Endodermal cell (in vitro differentiated cells): ENCODE data around the gene CNOT6. TPM values are rescaled to one million over a fixed set of nuclear protein-coding genes. Genes with fewer than 3 reads are reported as not detected.

Experiments used
- DNase-seq: peaks from one replicate; pipeline ENCODE4 v3.0.0-alpha.2; 2017
- H3K27ac ChIP-seq: 2 replicates; pipeline ENCODE4 v1.5.1; 2013; ENCODE audit warnings: mild to moderate bottlenecking, low read depth, low read length, moderate library complexity
- H3K27me3 ChIP-seq: 2 replicates; pipeline ENCODE4 v1.6.1; 2013; ENCODE audit warnings: mild to moderate bottlenecking, low read length, moderate library complexity; ENCODE audit not compliant: insufficient read depth, control insufficient read depth, poor library complexity, severe bottlenecking
- H3K36me3 ChIP-seq: 2 replicates; pipeline ENCODE4 v1.7.0; 2013; ENCODE audit warnings: mild to moderate bottlenecking, low read length, moderate library complexity; ENCODE audit not compliant: control insufficient read depth, insufficient read depth
- H3K4me1 ChIP-seq: one replicate; pipeline ENCODE4 v1.7.0; 2013; ENCODE audit warnings: low read length; ENCODE audit not compliant: control insufficient read depth, insufficient read depth
- H3K4me3 ChIP-seq: 2 replicates; pipeline ENCODE4 v1.5.1; 2013; ENCODE audit warnings: mild to moderate bottlenecking, low read length, moderate library complexity
- H3K9ac ChIP-seq: 2 replicates; pipeline ENCODE4 v1.6.1; 2013; ENCODE audit warnings: mild to moderate bottlenecking, low read length, moderate library complexity; ENCODE audit not compliant: poor library complexity, severe bottlenecking; ENCODE audit errors: extremely low read depth
- H3K9me3 ChIP-seq: 2 replicates; pipeline ENCODE4 v1.6.1; 2013; ENCODE audit warnings: mild to moderate bottlenecking, low read length, moderate library complexity; ENCODE audit not compliant: control insufficient read depth
- H3K27ac Mint-ChIP-seq: 2 replicates; pipeline ENCODE4 v1.8.0; 2020; ENCODE audit warnings: mixed read lengths
- H3K27me3 Mint-ChIP-seq: 2 replicates; pipeline ENCODE4 v1.8.0; 2021; ENCODE audit warnings: mild to moderate bottlenecking, mixed read lengths; ENCODE audit not compliant: insufficient read depth
- H3K36me3 Mint-ChIP-seq: 2 replicates; pipeline ENCODE4 v1.8.0; 2020; ENCODE audit warnings: low read depth, mixed read lengths
- H3K4me1 Mint-ChIP-seq: 2 replicates; pipeline ENCODE4 v1.8.0; 2020; ENCODE audit warnings: mixed read lengths
- H3K4me3 Mint-ChIP-seq: 2 replicates; pipeline ENCODE4 v1.8.0; 2020; ENCODE audit warnings: mild to moderate bottlenecking, moderate library complexity, mixed read lengths
- H3K9me3 Mint-ChIP-seq: 2 replicates; pipeline ENCODE4 v1.8.0; 2020; ENCODE audit warnings: mild to moderate bottlenecking, mixed read lengths
- WGBS, 2 experiments: methylation state at CpG; one replicate each; pipeline versions ENCODE4 v1.1.5 to v1.1.7; 2013; ENCODE audit warnings: missing lambda C conversion rate in 2 of 2, mixed read lengths in 1 of 2; ENCODE audit not compliant: insufficient coverage in 1 of 2, insufficient read length in 1 of 2; 5-methylcytosine and 5-hydroxymethylcytosine counted together
- total RNA-seq, 2 donors: library from RNA; stranded (reverse); fragmentation: NEBNext Ultra II Directional in 1 of 2; extraction: Animal tissue kit (Norgen Biotek cat#: 25700) in 1 of 2; gene quantifications; 2 replicates in 1 of 2; 3 replicates in 1 of 2; pipeline ENCODE4 v1.2.1, GENCODE V29; 2021
- TF ChIP-seq, protein P1 (sequence below): fragments of 200-600 bp; sonication (generic); conservative IDR thresholded peaks from 2 replicates; pipeline ENCODE4 v1.5.0; 2021; ENCODE audit warnings: antibody characterized with exemption, mild to moderate bottlenecking

The CNOT6 gene
- total RNA-seq, 2 donors from 2014 or later, result 40.4 to 42.9 TPM

DNA sequence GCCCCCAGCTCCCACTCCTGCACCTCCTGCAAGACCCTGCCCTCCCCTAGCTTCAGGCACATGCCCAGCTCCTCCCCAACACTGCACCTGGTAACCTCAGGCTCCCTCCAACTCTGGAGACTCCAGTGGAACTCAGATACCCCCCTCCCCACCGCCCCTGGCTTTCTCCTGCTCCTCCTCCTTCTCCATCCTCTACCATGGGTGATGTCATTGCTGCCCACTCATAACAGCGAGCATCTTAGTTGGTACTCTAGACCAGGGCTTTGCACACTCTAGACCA is 24.7 kb upstream of the CNOT6 start:
- H3K27me3 Mint-ChIP-seq, result peaks cover 1% of the 10 kb centered on the region
- no peak overlapping the region for H3K27ac Mint-ChIP-seq
- Histone ChIP-seq H3K9ac (no peak overlapping the region), H3K4me1 (no peaks in the 10 kb centered on the region), H3K36me3 (no peaks in the 10 kb centered on the region), H3K9me3 (no peaks in the 10 kb centered on the region), H3K27ac (no peak overlapping the region), H3K4me3 (no peak overlapping the region), H3K27me3 (no peaks in the 10 kb centered on the region)
- H3K4me3 Mint-ChIP-seq, result no peak overlapping the region
- no peak for DNase-seq
- TF ChIP-seq, protein P1, sequence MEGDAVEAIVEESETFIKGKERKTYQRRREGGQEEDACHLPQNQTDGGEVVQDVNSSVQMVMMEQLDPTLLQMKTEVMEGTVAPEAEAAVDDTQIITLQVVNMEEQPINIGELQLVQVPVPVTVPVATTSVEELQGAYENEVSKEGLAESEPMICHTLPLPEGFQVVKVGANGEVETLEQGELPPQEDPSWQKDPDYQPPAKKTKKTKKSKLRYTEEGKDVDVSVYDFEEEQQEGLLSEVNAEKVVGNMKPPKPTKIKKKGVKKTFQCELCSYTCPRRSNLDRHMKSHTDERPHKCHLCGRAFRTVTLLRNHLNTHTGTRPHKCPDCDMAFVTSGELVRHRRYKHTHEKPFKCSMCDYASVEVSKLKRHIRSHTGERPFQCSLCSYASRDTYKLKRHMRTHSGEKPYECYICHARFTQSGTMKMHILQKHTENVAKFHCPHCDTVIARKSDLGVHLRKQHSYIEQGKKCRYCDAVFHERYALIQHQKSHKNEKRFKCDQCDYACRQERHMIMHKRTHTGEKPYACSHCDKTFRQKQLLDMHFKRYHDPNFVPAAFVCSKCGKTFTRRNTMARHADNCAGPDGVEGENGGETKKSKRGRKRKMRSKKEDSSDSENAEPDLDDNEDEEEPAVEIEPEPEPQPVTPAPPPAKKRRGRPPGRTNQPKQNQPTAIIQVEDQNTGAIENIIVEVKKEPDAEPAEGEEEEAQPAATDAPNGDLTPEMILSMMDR, result no peak
- no peaks in the 10 kb centered on the region for H3K36me3 Mint-ChIP-seq
- WGBS, 2 experiments, result 85 to 92% methylated on average over 2 of the region's 2 CpGs
- H3K4me1 Mint-ChIP-seq, result no peaks in the 10 kb centered on the region
- H3K9me3 Mint-ChIP-seq, result peaks cover 2% of the 10 kb centered on the region

DNA sequence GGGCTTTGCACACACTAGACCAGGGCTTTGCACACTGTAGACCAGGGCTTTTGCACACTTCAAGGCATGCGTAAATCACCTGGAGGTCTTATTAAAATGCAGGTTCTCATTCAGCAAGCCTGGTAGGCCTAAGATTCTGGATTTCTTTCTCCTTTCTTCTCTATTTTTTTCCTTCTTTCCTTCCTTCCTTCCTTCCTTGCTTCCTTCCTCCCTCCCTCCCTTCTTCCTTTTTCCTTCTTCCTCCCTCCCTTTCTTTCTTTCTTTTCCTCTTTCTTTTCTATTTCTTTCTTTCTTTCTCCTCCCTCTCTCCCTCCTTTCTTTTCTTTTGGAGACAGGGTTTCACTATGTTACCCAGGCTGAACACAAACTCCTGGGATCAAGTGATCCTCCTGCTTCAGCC is 24.3 kb upstream of the CNOT6 start:
- Mint-ChIP-seq H3K4me3 (no peak overlapping the region), H3K27ac (no peak overlapping the region), H3K4me1 (no peaks in the 10 kb centered on the region), H3K27me3 (peaks cover 1% of the 10 kb centered on the region), H3K9me3 (no peaks in the 10 kb centered on the region), H3K36me3 (no peaks in the 10 kb centered on the region)
- TF ChIP-seq, protein P1, result no peak
- DNase-seq, result no peak
- H3K27me3 ChIP-seq, result no peaks in the 10 kb centered on the region
- no peak overlapping the region for H3K4me3 ChIP-seq
- H3K4me1 ChIP-seq, result no peaks in the 10 kb centered on the region
- no peak overlapping the region for H3K9ac ChIP-seq
- H3K36me3 ChIP-seq, result no peaks in the 10 kb centered on the region
- H3K27ac ChIP-seq, result no peak overlapping the region
- no peaks in the 10 kb centered on the region for H3K9me3 ChIP-seq
- WGBS, 2 experiments, result 93 to 100% methylated on average over 1 of the region's 1 CpG

GRCh38 chr5:180470361-180470760 is 23.8 kb upstream of the CNOT6 start:
- Mint-ChIP-seq H3K4me3 (no peak overlapping the region), H3K36me3 (no peaks in the 10 kb centered on the region), H3K9me3 (no peaks in the 10 kb centered on the region), H3K4me1 (no peaks in the 10 kb centered on the region), H3K27ac (no peak overlapping the region), H3K27me3 (peaks cover 1% of the 10 kb centered on the region)
- Histone ChIP-seq H3K9ac (no peak overlapping the region), H3K36me3 (no peaks in the 10 kb centered on the region), H3K27me3 (no peaks in the 10 kb centered on the region), H3K27ac (no peak overlapping the region), H3K9me3 (no peaks in the 10 kb centered on the region), H3K4me3 (no peak overlapping the region), H3K4me1 (no peaks in the 10 kb centered on the region)
- TF ChIP-seq, protein P1, result no peak
- 92 to 98% methylated on average over 8 to 11 of the region's 11 CpGs for WGBS, 2 experiments
- no peak for DNase-seq
